ENCODE measurements around the gene YLPM1. TPM values are rescaled to one million over a fixed set of nuclear protein-coding genes. Genes with fewer than 3 reads are reported as not detected.

YLPM1 gene
- total RNA-seq, 1 donor, result 39.7 TPM

DNA sequence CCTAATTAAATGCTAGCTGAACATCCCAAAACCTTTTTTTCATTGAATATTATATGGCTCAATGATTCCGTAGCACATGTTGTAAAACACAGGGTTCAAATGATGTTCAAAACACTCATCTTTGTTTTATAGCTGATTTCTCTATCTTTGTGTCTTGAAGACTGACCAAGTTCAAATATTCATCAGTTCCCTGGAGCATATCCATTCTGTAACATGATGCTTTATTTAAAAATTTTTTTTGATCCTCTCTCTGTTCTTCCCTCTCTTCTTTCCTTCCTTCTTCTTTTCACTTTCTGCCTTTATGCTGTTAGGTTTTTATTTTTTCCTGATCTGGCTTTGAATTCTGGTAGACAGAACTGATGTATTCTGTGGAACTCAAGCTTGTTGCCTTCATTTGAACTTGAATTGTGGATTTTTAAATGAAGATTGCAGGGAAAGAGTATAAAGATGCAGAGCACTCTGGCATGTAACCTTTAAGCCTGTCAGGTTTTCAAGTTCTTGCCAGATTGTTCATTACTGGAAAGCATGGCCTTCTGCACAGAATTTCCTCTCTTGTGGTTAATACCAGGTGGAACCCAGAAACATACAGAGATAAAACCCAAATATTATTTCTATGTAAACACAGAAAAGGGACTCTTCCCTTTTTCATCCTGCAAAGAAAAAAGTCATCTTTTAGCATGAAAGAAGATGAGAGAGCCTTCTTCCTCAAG is 73.3 kb downstream of the YLPM1 start:
- DNase-seq (ENCODE audit: low read depth), result peak; percentile 59
- TF ChIP-seq, protein P1, sequence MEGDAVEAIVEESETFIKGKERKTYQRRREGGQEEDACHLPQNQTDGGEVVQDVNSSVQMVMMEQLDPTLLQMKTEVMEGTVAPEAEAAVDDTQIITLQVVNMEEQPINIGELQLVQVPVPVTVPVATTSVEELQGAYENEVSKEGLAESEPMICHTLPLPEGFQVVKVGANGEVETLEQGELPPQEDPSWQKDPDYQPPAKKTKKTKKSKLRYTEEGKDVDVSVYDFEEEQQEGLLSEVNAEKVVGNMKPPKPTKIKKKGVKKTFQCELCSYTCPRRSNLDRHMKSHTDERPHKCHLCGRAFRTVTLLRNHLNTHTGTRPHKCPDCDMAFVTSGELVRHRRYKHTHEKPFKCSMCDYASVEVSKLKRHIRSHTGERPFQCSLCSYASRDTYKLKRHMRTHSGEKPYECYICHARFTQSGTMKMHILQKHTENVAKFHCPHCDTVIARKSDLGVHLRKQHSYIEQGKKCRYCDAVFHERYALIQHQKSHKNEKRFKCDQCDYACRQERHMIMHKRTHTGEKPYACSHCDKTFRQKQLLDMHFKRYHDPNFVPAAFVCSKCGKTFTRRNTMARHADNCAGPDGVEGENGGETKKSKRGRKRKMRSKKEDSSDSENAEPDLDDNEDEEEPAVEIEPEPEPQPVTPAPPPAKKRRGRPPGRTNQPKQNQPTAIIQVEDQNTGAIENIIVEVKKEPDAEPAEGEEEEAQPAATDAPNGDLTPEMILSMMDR (IDR thresholded peaks at IDR 0.05; ENCODE audit: insufficient read depth, low read length), result no peak
- no peak overlapping the region for H3K4me3 ChIP-seq (ENCODE audit: low read depth, low read length)

DNA sequence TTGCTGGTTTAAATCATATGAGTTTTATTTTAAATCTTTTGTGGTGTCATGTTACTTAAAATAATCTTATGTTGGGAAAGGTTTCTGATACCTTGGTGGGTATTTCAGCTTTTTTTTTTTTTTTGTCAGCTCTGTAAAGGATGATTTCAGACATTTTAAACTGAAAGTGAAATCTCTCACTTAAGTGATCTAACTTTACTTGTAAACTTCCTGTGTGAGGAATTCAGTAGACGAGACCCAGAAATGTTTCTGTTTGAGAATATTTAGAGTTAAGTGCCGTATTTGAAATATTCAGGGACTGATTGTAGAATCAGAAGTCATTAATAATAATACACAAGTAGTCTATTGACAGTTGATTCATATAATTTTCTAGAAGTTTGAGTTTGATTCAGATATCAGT is 75.0 kb downstream of the YLPM1 start:
- no peak overlapping the region for H3K4me3 ChIP-seq (ENCODE audit: low read depth, low read length)
- no peak for DNase-seq (ENCODE audit: low read depth)
- TF ChIP-seq, protein P1 (IDR thresholded peaks at IDR 0.05; ENCODE audit: insufficient read depth, low read length), result no peak

DNA sequence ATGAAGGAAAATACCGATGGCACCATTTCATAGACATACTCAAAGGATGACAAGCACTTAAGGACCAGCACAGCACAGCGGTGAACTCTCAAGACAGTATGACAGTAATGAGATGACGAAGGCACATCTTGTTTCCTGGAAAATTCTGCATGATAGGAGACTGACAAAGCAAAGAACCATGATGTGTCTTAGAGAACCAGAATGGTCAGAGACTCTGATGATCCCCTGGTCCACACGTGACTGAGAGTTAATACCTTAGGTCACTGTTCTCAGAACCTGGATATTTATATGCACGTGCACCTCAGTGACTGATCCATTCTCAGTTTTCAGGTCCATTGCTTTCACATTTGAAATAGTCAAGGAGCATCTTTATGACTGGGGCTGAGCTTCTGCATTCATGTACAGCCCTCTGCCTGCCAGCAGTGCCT is 77.5 kb downstream of the YLPM1 start:
- no peak for DNase-seq (ENCODE audit: low read depth)
- no peak overlapping the region for H3K4me3 ChIP-seq (ENCODE audit: low read depth, low read length)
- TF ChIP-seq, protein P1 (IDR thresholded peaks at IDR 0.05; ENCODE audit: insufficient read depth, low read length), result no peak

DNA sequence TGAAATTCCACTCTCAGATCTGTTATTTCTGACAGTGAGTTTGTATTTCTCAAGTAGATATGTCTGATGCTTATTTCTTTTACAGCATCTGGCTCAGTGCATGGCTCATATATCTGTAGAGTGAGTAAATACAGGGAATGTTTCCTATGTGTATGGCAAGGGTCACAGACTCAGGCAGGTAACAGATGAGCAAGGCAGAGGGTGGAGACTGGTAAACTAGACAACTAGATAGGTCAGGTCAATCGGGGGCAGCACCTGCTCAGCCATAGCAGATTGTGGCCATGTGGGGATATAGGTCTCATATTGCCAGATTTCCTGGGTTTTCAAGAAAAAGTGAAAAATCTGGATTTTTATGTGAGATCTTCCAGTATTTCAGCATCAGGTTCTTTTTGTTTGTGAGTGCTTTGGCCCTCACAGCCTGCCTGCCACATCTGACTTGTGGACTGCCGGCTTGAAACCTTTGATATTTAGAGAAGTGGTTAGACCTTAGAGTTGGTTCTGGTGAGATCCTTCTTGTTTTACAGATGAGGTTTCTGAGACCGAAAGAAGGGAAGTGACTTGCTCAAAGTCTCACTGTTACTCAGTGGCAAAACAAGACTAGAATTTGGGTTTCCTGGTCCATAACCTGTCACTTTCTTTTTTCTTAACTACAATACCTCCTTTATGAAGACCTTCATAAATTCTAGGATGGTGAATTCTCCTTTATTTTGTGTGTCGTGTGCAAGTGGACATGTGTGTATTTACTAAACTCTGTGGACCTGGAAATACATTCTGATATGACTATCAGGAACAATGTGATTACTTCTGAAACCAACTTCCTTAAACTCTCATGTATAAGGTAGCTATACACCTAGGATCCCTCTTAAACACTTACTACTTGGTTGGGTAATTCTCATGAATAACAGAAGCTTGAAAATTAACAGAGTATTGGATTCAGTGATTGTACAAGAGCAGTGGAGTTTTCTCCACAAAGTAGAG is 78.4 kb downstream of the YLPM1 start:
- H3K4me3 ChIP-seq (ENCODE audit: low read depth, low read length), result no peak overlapping the region
- TF ChIP-seq, protein P1 (IDR thresholded peaks at IDR 0.05; ENCODE audit: insufficient read depth, low read length), result no peak
- no peak for DNase-seq (ENCODE audit: low read depth)

DNA sequence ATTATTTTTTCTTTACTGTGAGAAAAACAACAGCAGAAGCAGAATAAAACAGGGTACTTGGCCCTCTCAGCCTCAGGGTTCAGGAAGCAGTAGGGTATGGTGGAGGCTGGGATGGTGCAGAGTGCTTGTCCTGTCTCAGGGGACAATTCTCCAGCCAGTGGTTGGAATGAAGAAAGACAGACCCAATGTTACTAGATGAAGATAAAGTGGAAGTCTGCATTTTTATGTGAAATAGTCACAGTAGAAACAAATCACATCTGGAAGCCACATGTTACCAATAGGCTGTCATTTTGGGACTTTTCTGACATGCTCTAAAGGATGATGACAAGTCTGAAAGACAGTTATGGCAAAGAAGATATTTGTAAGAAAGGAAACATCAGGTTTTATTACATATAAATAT is 80.5 kb downstream of the YLPM1 start:
- peak; percentile 84 for DNase-seq (ENCODE audit: low read depth)
- no peak overlapping the region for H3K4me3 ChIP-seq (ENCODE audit: low read depth, low read length)
- TF ChIP-seq, protein P1 (IDR thresholded peaks at IDR 0.05; ENCODE audit: insufficient read depth, low read length), result peak; percentile 54

DNA sequence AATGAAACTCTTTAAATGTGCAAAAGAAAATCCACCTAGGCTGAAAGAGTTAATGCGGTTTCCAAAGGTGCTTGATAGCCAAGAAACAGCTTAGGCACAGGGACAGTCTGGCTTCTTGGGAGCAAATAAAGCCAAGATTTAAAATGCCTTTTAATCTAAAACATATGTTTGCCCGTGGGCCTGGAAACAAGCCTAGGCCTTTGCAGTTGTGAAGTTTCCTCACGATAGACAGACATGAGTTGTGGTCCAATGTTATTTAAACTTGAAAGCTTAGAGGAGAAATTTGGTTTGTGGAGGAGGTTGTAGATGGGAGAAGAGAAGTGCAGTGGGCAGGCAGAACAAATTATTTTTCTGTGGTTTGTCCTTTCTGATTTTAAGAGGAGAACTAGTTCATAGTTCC is 83.1 kb downstream of the YLPM1 start:
- no peak overlapping the region for H3K4me3 ChIP-seq (ENCODE audit: low read depth, low read length)
- TF ChIP-seq, protein P1 (IDR thresholded peaks at IDR 0.05; ENCODE audit: insufficient read depth, low read length), result no peak
- DNase-seq (ENCODE audit: low read depth), result peak; percentile 92
